DOHH2 (cell line): ENCODE data around the gene RAMACL.

ENCODE experiments used
- CTCF ChIP-seq: fragments of 200-600 bp; sonication (generic); IDR thresholded peaks from one replicate; pipeline ENCODE4 v1.5.1; 2014; ENCODE audit warnings: antibody characterized with exemption, mild to moderate bottlenecking, low read depth, low read length; ENCODE audit not compliant: poor library complexity, severe bottlenecking
- EZH2phosphoT487 ChIP-seq: fragments of 200-600 bp; sonication (generic); IDR thresholded peaks from 2 replicates; pipeline ENCODE4 v1.6.1; 2017; ENCODE audit warnings: borderline replicate concordance, mild to moderate bottlenecking, antibody characterized with exemption, low read length, moderate library complexity, mixed read lengths

- TF ChIP-seq CTCF: no peak
- TF ChIP-seq EZH2phosphoT487: no peak
Measured at GRCh38 chr6:166591961-166592520, 5.6 kb upstream of the RAMACL start.
